Smooth muscle cell (in vitro differentiated cells): Measurements from ENCODE around the gene MRPS27. TPM values are rescaled to one million over a fixed set of nuclear protein-coding genes. Genes with fewer than 3 reads are reported as not detected.
A peak's percentile ranks its signal among the peaks of the same experiment; 100 is the strongest.

Experiments
- DNase-seq: peaks from one replicate; lab custom pipeline; 2025; ENCODE audit not compliant: unreplicated experiment; lab: John Stamatoyannopoulos, UW
- H2AFZ ChIP-seq: fragments of 200-600 bp; sonication (generic); 2 replicates; pipeline ENCODE4 v1.6.0; 2016; ENCODE audit warnings: antibody characterized with exemption, low read depth, mild to moderate bottlenecking
- H3F3A ChIP-seq: fragments of 200-600 bp; sonication (generic); 2 replicates; pipeline ENCODE4 v1.6.0; 2017; ENCODE audit warnings: antibody characterized with exemption, low read depth
- H3K27ac ChIP-seq: fragments of 200-600 bp; sonication (generic); 2 replicates; pipeline ENCODE4 v1.5.1; 2016; ENCODE audit warnings: low read depth, mild to moderate bottlenecking
- H3K27me3 ChIP-seq: fragments of 200-600 bp; sonication (generic); 2 replicates; pipeline ENCODE4 v1.6.1; 2016; ENCODE audit warnings: low read depth, mild to moderate bottlenecking
- H3K36me3 ChIP-seq: fragments of 200-600 bp; sonication (generic); 2 replicates; pipeline ENCODE4 v1.5.1; 2016; ENCODE audit warnings: low read depth
- H3K4me1 ChIP-seq: fragments of 200-600 bp; sonication (generic); 2 replicates; pipeline ENCODE4 v1.5.1; 2016; ENCODE audit warnings: low read depth
- H3K4me2 ChIP-seq: fragments of 200-600 bp; sonication (generic); 2 replicates; pipeline ENCODE4 v1.6.0; 2016; ENCODE audit warnings: mild to moderate bottlenecking
- H3K4me3 ChIP-seq: fragments of 200-600 bp; sonication (generic); 2 replicates; pipeline ENCODE4 v1.5.1; 2016; ENCODE audit warnings: mild to moderate bottlenecking
- H3K79me2 ChIP-seq: fragments of 200-600 bp; sonication (generic); 2 replicates; pipeline ENCODE4 v1.6.0; 2016; ENCODE audit warnings: low read depth, mild to moderate bottlenecking
- H3K9ac ChIP-seq: fragments of 200-600 bp; sonication (generic); 2 replicates; pipeline ENCODE4 v1.6.0; 2016; ENCODE audit warnings: low read depth
- H3K9me3 ChIP-seq: fragments of 200-600 bp; sonication (generic); replicated peaks from 2 replicates; pipeline ENCODE4 v1.5.1; 2016; ENCODE audit warnings: low read depth
- H4K20me1 ChIP-seq: fragments of 200-600 bp; sonication (generic); 2 replicates; pipeline ENCODE4 v1.6.0; 2016; ENCODE audit warnings: low read depth
- CTCF ChIP-seq: fragments of 200-600 bp; sonication (generic); IDR thresholded peaks from 2 replicates; pipeline ENCODE4 v1.5.1; 2017; ENCODE audit warnings: borderline replicate concordance, mild to moderate bottlenecking, antibody characterized with exemption; ENCODE audit not compliant: insufficient read depth, poor library complexity, severe bottlenecking
- WGBS: methylation state at CpG from one replicate; pipeline ENCODE4 v1.1.7; 2016; ENCODE audit warnings: low lambda C conversion rate; 5-methylcytosine and 5-hydroxymethylcytosine counted together
- polyA plus RNA-seq: library from polyadenylated mRNA; unstranded; fragments of >200 nt; fragmentation: Nextera tagmentation; extraction: Ambion mirVana; gene quantifications from 2 replicates; pipeline ENCODE4 v1.2.1, GENCODE V29; 2016
- total RNA-seq: library from RNA; depleted of rRNA; stranded (reverse); fragments of >200 nt; gene quantifications from 2 replicates; pipeline ENCODE4 v1.2.3, GENCODE V29; 2014

MRPS27 gene
- total and polyA plus RNA-seq, 2 experiments from 2014 or later, result 36.7 to 38.3 TPM

GRCh38 chr5:72237415-72237814, 82.6 kb downstream of the MRPS27 start:
- H2AFZ ChIP-seq, result no peak overlapping the region
- H3K36me3 ChIP-seq, result no peaks in the 10 kb centered on the region
- peak overlapping the region; percentile 13 for H3K27ac ChIP-seq
- TF ChIP-seq CTCF, result no peak
- H3K4me2 ChIP-seq, result peak overlapping the region; percentile 5
- no peaks in the 10 kb centered on the region for H3K27me3 ChIP-seq
- peaks cover 2% of the 10 kb centered on the region for H4K20me1 ChIP-seq
- H3K4me1 ChIP-seq, result peaks cover 64% of the 10 kb centered on the region
- H3K9me3 ChIP-seq, result no peaks in the 10 kb centered on the region
- DNase-seq, result no peak
- no peak overlapping the region for H3K9ac ChIP-seq
- H3K79me2 ChIP-seq, result peaks cover 5% of the 10 kb centered on the region
- no peak overlapping the region for H3K4me3 ChIP-seq
- WGBS, result 76% methylated on average over 2 of the region's 2 CpGs
- H3F3A ChIP-seq, result peaks cover 25% of the 10 kb centered on the region

GRCh38 chr5:72235725-72236124, 84.3 kb downstream of the MRPS27 start:
- DNase-seq, result no peak
- TF ChIP-seq CTCF, result no peak

GRCh38 chr5:72234868-72235267, 85.2 kb downstream of the MRPS27 start:
- peak overlapping the region; percentile 78 for H3K27ac ChIP-seq

More at GRCh38 chr5:72235725-72236124, 84.3 kb downstream of the MRPS27 start:
- 7% methylated on average over 1 of the region's 1 CpG for WGBS
- peak overlapping the region; percentile 64 for H3K4me2 ChIP-seq
- peaks cover 7% of the 10 kb centered on the region for H4K20me1 ChIP-seq
- no peaks in the 10 kb centered on the region for H3K36me3 ChIP-seq
- no peak overlapping the region for H2AFZ ChIP-seq
- H3F3A ChIP-seq, result peaks cover 34% of the 10 kb centered on the region
- H3K4me1 ChIP-seq, result peaks cover 61% of the 10 kb centered on the region
- H3K9ac ChIP-seq, result no peak overlapping the region
- H3K27ac ChIP-seq, result peak overlapping the region; percentile 78
- H3K9me3 ChIP-seq, result no peaks in the 10 kb centered on the region
- H3K4me3 ChIP-seq, result no peak overlapping the region
- H3K79me2 ChIP-seq, result peaks cover 5% of the 10 kb centered on the region
- H3K27me3 ChIP-seq, result no peaks in the 10 kb centered on the region

More at GRCh38 chr5:72234868-72235267, 85.2 kb downstream of the MRPS27 start:
- 73% methylated on average over 1 of the region's 1 CpG for WGBS
- Histone ChIP-seq H3K36me3 (no peaks in the 10 kb centered on the region), H3K79me2 (no peaks in the 10 kb centered on the region), H3K4me1 (peaks cover 56% of the 10 kb centered on the region), H3F3A (peaks cover 34% of the 10 kb centered on the region), H4K20me1 (peaks cover 7% of the 10 kb centered on the region), H2AFZ (no peak overlapping the region), H3K4me3 (no peak overlapping the region), H3K27me3 (no peaks in the 10 kb centered on the region), H3K9ac (peak overlapping the region; percentile 26), H3K9me3 (no peaks in the 10 kb centered on the region), H3K4me2 (peak overlapping the region; percentile 64)
- no peak for TF ChIP-seq CTCF
- no peak for DNase-seq
